OCI-LY3 (cell line): ENCODE measurements around the gene VASH2.

ENCODE experiments used
- H2AFZ ChIP-seq: fragments of 200-600, 300-600 bp; shearing (Covaris generic); 2 replicates; pipeline ENCODE4 v1.6.0; 2014; ENCODE audit warnings: antibody characterized with exemption, low read depth, low read length
- H3K27ac ChIP-seq: fragments of 200-600, 300-600 bp; sonication (generic); 2 replicates; pipeline ENCODE4 v1.5.1; 2014; ENCODE audit warnings: mild to moderate bottlenecking, low read length, moderate library complexity, mixed read lengths
- H3K27me3 ChIP-seq: fragments of 200-600, 300-600 bp; sonication (generic); 2 replicates; pipeline ENCODE4 v1.6.1; 2014; ENCODE audit warnings: low read depth, low read length, mixed read lengths
- H3K36me3 ChIP-seq: fragments of 200-600, 300-600 bp; sonication (generic); replicated peaks from 2 replicates; pipeline ENCODE3; 2014; ENCODE audit warnings: low read depth, low read length, mixed read lengths
- H3K4me1 ChIP-seq: fragments of 300-600, 200-600 bp; sonication (generic); 2 replicates; pipeline ENCODE4 v1.6.1; 2014; ENCODE audit warnings: low read length, mixed read lengths
- H3K4me2 ChIP-seq: fragments of 200-600, 300-600 bp; sonication (generic); 2 replicates; pipeline ENCODE4 v1.6.1; 2014; ENCODE audit warnings: low read length, mixed read lengths
- H3K4me3 ChIP-seq: fragments of 300-600, 200-600 bp; sonication (generic); 2 replicates; pipeline ENCODE4 v1.5.1; 2014; ENCODE audit warnings: antibody characterized with exemption, mild to moderate bottlenecking, low read length, moderate library complexity
- H3K79me2 ChIP-seq: fragments of 300-600, 200-600 bp; shearing (Covaris generic); 2 replicates; pipeline ENCODE4 v1.6.1; 2014; ENCODE audit warnings: mild to moderate bottlenecking, low read length, mixed read lengths
- H3K9ac ChIP-seq: fragments of 300-600, 200-600 bp; shearing (Covaris generic); 2 replicates; pipeline ENCODE4 v1.6.0; 2014; ENCODE audit warnings: mild to moderate bottlenecking, low read length, moderate library complexity
- H3K9me3 ChIP-seq: fragments of 200-600, 300-600 bp; shearing (Covaris generic); 2 replicates; pipeline ENCODE4 v1.6.1; 2014; ENCODE audit warnings: low read length, mixed read lengths; ENCODE audit not compliant: insufficient read depth
- H4K20me1 ChIP-seq: fragments of 200-600, 300-600 bp; sonication (generic); 2 replicates; pipeline ENCODE4 v1.6.1; 2016; ENCODE audit warnings: low read length, mixed read lengths; ENCODE audit not compliant: insufficient read depth
- CTCF ChIP-seq: fragments of 200-600, 300-600 bp; sonication (generic); IDR thresholded peaks from 2 replicates; pipeline ENCODE4 v1.5.1; 2014; ENCODE audit warnings: antibody characterized with exemption, low read length, low read depth
- EZH2phosphoT487 ChIP-seq: fragments of 200-600 bp; shearing (Covaris generic); IDR thresholded peaks from 2 replicates; pipeline ENCODE4 v1.6.1; 2018; ENCODE audit warnings: antibody characterized with exemption, mixed run types, low read depth

VASH2 gene

GRCh38 chr1:212951126-212951946, 995 bp downstream of the VASH2 start:
- H3K27ac ChIP-seq, result peak overlapping the region; percentile 32
- H3K9ac ChIP-seq, result peak overlapping the region; percentile 79
- no peak overlapping the region for H2AFZ ChIP-seq
- H3K9me3 ChIP-seq, result no peaks in the 10 kb centered on the region
- TF ChIP-seq EZH2phosphoT487, result no peak
- TF ChIP-seq CTCF, result no peak
- peaks cover 53% of the 10 kb centered on the region for H3K79me2 ChIP-seq
- peak overlapping the region; percentile 78 for H3K4me2 ChIP-seq
- H3K27me3 ChIP-seq, result no peaks in the 10 kb centered on the region
- peak overlapping the region; percentile 85 for H3K4me3 ChIP-seq
- H4K20me1 ChIP-seq, result no peaks in the 10 kb centered on the region
- peaks cover 30% of the 10 kb centered on the region for H3K36me3 ChIP-seq
- H3K4me1 ChIP-seq, result peaks cover 64% of the 10 kb centered on the region

- Histone ChIP-seq H2AFZ (no peak overlapping the region), H3K27me3 (no peaks in the 10 kb centered on the region), H3K79me2 (peaks cover 56% of the 10 kb centered on the region), H3K27ac (peak overlapping the region; percentile 17), H3K4me2 (peak overlapping the region; percentile 78), H3K4me3 (peak overlapping the region; percentile 85), H3K9me3 (no peaks in the 10 kb centered on the region), H3K9ac (peak overlapping the region; percentile 79), H4K20me1 (no peaks in the 10 kb centered on the region), H3K4me1 (peaks cover 58% of the 10 kb centered on the region), H3K36me3 (peaks cover 35% of the 10 kb centered on the region)
- TF ChIP-seq EZH2phosphoT487 (no peak), CTCF (no peak)
Observed at GRCh38 chr1:212951947-212952640, 1.8 kb downstream of the VASH2 start.

- H3K79me2 ChIP-seq, result peaks cover 58% of the 10 kb centered on the region
- no peaks in the 10 kb centered on the region for H3K27me3 ChIP-seq
- peak overlapping the region; percentile 17 for H3K27ac ChIP-seq
- no peak overlapping the region for H2AFZ ChIP-seq
- peak overlapping the region; percentile 85 for H3K4me3 ChIP-seq
- no peaks in the 10 kb centered on the region for H3K9me3 ChIP-seq
- peaks cover 53% of the 10 kb centered on the region for H3K4me1 ChIP-seq
- H3K9ac ChIP-seq, result peak overlapping the region; percentile 79
- no peaks in the 10 kb centered on the region for H4K20me1 ChIP-seq
- peaks cover 37% of the 10 kb centered on the region for H3K36me3 ChIP-seq
- TF ChIP-seq EZH2phosphoT487, result no peak
- no peak for TF ChIP-seq CTCF
- peak overlapping the region; percentile 78 for H3K4me2 ChIP-seq
Observed at GRCh38 chr1:212952641-212952976, 2.3 kb downstream of the VASH2 start.

GRCh38 chr1:212953321-212953720, 3.0 kb downstream of the VASH2 start:
- Histone ChIP-seq H3K9me3 (no peaks in the 10 kb centered on the region), H3K4me2 (peak overlapping the region; percentile 78; the same call in 1 of the 2 replicates), H3K27me3 (no peaks in the 10 kb centered on the region), H3K4me3 (no peak overlapping the region), H3K27ac (no peak overlapping the region), H3K79me2 (peaks cover 58% of the 10 kb centered on the region), H3K9ac (no peak overlapping the region), H2AFZ (no peak overlapping the region), H3K36me3 (peaks cover 37% of the 10 kb centered on the region), H3K4me1 (peaks cover 53% of the 10 kb centered on the region), H4K20me1 (no peaks in the 10 kb centered on the region)
- TF ChIP-seq CTCF (no peak), EZH2phosphoT487 (no peak)
